Left renal cortex interstitium (tissue), 4 donors: Measurements from ENCODE around the gene WDR1. TPM values are rescaled to one million over a fixed set of nuclear protein-coding genes. Genes with fewer than 3 reads are reported as not detected.

Experiments used
- DNase-seq, 4 donors: peaks; one replicate each; pipeline ENCODE4 v3.0.0-alpha.2; 2013; ENCODE audit warnings: low read depth in 4 of 4, low spot score in 2 of 4, missing footprints in 1 of 4
- polyA plus RNA-seq, 4 donors: library from polyadenylated mRNA; unstranded; fragments of 120-200 nt; gene quantifications; one replicate each; pipeline ENCODE4 v1.2.1, GENCODE V29; 2013; ENCODE audit not compliant: insufficient read length in 4 of 4

The WDR1 gene
- polyA plus RNA-seq, 4 donors, result 151 to 225 (median 187) TPM

DNA sequence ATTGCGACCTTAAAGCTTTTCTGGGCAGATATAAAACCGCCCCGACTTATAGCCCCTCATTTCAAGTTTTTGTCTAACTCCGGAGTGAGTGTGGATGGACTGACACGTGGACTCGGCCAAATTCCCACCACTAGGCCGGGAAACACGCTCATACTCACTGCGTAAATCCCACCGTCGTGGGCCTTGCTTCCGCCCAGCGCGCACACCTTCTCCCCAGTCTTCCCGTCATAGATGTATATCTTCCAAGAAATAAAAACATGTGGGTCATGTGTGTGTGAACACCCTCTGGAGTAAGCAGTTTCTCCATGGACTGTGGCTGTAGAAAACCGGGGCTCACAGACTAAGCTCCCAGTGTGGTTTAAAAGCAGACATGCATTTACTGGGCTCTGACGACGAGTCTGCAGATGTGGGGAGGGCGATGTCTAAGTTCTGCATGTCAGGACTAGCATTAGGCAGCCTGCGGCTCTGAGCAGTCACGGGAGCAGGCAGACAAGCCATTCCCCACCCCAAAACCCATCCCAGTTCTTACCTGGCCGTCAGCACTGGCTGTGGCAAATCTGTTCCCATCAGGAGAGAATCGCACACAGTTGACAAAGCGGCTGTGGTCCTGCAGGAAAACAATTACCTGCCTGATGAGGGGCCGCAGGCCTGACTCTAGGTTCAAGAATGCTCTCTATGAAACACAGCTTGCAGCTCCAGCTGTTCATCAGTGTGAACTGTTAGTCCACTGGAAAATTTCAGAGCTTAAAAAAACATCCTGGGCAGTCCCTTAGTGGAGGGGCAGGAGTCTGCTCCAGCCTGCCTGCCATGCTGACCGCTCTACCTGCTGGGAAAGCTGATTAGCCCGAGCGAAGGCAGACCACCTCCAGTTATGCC is 28.2 kb downstream of the WDR1 start:
- no peak for DNase-seq

DNA sequence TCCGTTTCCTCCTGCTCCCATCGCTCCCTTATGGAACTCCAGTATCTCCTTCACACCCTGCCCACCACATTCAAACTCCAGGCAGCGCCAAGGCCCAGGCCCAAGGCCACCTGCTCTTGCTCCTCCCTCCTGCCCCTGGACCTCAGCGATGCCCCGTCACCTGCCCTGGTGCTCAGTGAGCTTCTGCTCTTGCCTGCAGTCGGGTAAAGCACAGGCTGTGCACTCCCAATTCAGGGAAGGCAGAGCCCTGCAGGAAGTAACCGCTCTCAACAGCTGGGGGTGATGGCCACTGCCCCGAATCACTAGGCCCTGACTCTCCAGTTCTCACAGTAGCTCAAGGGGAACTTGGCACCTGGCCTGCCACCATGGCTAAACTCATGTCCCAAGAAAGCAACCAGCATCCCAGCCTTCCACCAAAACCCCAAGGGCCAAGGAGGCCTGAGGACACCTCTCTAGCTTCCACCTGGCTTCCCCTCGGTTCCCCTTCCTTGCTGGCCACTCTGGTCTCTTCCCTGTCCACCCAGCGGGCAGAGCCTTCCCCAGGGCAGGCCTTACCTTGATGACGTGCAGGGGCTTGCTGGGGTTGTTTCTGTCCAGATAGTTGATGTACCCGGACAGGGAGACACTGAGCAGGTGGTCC is 29.3 kb downstream of the WDR1 start:
- DNase-seq, result no peak

DNA sequence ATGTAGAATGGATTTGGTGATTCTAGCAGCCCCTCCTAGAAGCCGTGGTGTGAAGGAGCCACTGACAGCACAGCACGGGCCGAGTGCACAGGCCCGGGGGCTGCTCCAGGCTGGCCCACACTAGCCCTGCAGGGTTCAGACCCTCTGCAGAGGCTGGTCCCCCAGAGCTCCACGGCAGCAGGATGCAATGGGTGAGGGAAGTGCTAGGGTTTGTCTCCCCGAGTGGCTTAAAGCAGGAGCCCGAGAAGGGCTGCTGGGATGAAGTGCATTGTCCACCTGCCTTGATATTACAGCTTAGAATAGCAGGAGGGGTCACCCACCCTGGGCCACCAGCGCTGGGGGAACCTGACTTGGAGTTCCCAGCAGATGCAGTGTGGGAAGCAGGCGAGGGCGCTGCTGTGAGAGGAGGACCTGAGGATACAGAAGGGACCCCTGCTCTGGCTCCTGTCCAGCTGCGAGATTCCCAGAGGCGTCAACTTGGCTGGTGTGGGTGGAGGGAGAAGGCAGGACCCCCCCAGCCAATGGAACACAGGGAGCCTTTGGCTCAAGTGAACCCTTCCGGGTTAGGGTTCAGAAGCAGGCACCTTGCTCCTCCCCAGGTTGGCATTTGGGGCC is 30.0 kb downstream of the WDR1 start:
- no peak for DNase-seq

- no peak for DNase-seq
These were observed 30.6 kb downstream of the WDR1 start for GRCh38 chr4:10085828-10086505.

DNA sequence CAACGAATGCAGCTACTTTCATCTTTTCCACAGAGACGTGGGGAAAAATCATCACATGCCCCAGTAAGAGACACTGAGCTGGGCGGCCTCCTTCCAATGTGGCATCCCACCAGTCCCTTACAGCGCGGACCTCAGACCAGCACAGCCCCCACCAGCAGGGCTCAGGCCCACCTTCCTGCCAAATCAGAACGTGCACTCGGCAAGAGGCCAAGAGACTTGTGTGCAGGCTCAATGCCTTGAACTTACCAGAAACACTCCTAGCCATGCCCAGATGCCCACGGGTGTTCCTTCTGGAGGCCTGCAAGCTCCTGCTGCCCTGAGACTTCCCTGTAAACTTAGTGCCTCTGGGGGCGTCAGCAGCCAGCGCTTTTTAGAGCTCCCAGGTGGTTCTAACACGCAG is 31.2 kb downstream of the WDR1 start:
- no peak for DNase-seq

- no peak for DNase-seq
These were observed 31.8 kb downstream of the WDR1 start for GRCh38 chr4:10084651-10085358.

DNA sequence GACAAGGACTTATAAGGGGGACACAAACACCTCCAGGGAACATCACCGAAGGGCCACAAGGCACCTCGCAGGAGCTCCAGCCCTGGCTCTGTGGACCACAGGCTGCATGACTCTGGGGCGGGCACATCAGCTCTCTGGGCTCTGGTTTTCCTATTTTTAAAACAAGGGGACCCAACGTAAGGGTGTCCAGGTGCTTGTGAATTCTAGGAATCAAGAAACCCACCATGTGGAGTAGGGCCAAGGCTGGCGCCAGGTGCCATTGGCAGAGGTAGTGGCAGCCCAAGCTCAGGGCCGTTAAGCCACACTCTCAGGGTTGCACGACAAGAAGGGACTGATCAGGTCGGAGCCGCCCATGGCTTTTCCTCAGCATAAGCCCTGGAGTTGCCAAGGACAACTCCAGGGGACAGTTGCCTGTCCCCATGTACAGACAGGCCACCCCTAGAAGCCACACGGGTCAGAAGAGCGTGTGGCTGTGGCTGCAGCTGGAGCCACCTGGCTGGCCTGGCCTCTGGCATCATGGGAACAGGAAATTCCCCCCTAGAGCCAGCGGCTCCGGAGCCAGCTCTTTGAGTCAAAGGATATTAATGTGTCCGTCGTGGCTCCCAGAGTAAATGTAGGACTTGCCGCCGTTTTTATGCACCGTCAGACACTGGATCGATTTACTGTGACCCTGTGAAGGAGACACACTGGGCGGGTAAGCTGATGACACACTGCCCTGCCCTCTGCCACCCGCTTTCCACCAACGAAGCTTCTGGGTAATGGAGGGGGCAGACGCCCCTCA is 32.5 kb downstream of the WDR1 start:
- DNase-seq, result peak in 1 of 4 donors; percentile 19

DNA sequence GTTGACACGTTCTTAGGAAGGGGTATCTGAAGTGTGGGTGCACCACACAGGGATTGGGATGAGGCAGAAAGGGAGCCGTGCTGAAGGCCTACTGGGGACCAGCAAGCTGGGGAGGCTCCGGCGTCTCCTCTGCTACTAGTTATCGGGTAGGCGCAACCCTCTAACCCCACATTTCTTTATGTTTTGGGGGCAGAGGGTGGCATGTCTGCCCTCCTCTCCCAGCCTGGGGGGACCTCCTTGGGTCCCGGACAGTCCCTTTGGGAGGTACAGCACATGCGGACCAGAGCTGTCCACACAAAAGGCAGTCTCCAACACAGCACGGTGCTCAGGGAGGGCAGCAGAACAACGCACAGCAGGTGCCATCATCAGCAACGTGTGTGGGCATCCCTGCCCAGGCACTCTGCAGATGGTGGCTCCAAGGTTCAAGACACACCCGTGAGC is 33.2 kb downstream of the WDR1 start:
- DNase-seq, result no peak

DNA sequence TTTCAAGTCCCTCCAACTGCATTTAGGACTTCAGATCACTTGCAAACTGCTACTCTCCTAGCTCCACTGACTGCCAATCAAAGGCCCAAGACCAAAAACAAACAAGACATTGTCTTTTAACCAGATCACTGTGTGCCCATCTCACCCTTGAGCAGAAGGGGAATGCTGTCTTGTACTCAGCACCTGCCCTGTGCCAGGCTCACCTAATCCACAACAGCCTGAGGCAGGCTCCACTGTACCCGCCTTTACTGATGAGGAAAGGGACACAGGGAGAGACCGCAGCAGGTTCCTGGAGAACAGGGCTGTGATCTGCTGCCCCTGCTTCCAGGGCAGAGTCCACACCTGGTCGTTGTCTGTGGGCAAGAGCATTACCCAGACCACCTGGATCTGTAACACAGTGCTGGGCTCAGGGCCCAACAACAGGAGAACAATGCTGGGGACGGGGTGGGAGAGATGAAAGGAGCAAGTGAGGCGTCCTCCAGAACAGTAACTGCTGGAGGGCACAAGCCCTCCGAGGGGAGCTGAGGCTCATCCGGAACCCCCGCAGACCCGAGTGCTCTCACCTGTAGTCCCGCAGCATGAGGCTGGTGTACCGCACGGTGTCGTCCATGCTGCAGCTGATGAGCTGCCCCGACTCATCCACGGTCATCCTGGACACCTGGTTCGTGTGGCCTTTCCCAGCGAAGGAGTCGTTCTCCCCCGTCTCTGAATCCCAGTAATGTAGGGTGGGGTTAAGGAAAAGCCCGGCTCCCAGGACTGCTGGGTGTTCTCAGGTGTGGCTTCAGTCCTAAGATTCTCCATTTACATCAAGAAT is 33.9 kb downstream of the WDR1 start:
- DNase-seq, result no peak

DNA sequence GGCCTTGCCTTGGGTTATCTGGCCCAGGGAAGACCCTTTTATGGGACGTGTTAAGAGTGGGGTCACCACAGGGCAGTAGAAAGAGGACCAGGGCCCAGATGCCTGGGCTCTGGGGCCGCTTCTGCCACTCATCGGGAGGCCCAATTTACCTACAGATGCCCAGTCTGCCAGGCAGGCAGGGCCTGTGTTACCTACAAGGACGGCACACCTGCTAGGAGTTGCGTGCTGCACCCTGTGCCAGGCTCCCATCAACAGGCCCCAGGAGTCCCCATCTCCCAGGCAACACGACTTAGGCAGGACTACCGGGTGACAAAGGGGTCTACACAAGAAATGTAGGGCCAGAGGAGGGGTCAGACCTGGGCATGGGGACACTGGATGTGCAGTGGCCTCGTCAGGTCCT is 34.6 kb downstream of the WDR1 start:
- DNase-seq, result no peak

DNA sequence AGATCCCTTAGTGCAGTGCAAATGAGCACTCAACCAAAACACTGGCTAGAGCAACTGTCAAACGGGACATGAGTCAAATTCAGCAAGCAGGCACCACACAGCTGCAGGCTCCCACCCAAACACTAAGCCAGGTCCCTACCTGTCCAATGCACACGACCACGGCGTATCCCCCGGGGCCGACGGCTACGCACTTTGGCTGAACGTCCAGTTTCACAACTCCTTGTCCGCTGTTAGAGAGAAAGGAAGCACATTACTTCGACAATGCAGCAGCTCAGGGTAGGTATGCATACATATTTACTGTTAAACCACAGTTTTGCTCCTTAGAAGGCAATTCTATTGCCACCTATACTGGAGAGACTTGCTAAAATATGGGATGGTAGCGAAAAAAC is 35.4 kb downstream of the WDR1 start:
- no peak for DNase-seq

GRCh38 chr4:10080589-10081217 is 35.9 kb downstream of the WDR1 start:
- no peak for DNase-seq

DNA sequence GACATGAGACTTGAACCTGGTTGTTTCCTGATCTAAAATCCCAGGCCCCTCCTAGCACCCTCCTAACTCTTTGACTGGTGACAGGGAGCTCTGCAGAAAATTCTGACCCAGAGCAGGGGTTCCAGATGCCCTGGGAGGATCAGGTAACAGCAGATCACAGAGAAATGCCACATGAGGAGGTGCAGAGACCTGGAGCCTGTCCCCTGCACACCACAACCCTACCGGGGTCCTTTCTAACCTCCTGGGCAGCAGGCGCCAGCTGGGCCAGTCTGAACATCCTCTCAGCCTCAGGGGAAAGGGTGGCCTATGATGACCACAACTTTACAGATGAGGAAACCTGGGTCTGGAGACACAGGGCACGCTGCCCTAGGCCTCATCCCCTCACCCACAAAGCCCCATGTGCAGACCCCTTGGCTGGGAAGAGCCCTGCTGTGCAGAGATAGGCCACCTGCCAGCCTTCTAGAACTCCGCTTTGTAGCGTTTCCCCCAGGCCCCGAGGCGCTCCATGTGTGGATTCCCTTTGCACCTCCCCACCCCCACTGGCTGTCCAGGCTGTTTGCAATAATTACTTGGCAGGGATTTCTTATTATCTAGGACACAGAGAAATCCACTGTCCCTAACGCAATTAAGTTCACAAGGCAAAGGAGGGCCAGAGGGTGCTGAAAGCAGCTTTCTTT is 36.5 kb downstream of the WDR1 start:
- no peak for DNase-seq

- DNase-seq, result no peak
These were observed 37.3 kb downstream of the WDR1 start for GRCh38 chr4:10079256-10079655.

DNA sequence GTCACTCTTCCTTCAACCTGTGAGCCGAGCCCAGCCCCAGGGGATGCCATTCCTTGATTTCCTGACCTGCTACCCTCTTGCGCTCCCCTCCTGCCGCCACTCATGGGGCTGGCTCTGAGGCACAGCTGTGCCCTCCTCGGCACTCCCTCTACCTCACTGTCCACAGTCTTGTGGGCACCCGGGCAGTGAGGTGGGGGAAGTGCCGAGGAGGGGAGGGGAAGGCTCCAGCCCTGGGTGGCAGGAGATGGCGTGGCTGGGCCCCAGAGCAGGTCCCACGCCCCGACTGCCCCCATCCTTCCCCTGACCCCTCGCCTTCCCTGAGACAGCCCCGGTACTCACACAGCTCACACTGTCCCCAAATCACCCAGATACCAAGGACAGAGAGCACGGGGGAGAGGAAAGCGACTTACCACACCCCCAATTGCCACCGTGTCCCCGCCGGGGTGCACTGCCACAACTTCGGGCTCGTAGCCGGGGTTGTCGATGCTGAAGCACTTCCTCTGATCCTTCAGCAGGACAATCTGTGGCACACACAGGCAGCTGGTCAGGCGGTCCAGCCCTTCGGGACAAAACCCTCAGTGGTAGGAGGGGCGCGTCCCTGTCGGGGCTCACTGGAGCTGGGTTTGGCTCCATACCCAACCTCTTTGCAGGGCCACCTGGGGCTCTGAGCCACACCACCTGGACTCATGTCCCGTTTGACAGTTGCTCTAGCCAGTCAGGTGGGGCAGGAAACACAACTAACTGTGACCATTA is 37.9 kb downstream of the WDR1 start:
- DNase-seq, result no peak

- no peak for DNase-seq
These were observed 38.9 kb downstream of the WDR1 start for GRCh38 chr4:10077483-10078335.
